ENCODE results near the gene STX16.

Gene STX16

DNA sequence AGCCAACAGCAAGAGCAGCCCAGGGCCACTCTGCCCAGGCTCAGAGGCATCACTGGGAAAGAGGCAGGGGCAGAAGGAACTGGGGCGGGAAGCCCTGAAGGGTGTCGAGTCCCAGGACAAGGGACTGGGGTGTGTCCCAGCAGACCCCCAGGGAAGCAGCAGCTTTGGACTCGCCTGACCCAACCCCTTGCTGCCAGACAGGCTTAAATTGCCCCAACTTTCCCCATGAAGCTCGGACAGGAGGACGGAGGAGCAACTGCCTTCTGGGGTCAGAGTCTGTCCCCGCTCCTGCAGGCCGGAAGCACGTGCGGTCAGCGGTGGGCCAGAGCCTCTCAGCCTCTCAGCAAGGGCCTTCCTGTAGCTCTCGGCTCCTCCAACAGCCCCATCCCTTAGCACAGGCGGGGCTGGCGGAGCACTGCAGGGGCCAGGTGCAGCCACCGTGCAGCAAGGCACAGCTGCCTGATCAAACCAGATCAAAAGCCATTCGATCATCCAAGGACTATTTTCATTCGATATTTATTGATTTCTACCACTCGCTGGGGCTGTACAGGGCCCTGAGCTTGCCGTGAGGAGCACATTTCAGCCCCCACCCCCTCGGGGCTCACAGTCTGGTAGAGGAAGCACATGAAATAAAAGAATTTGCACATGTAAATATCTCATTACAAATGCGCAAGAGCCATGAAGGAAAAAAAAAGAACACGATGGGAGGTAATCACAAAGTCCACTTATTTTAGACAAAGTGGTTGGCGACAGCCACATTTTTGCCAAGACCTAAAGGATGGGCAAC is 31.8 kb upstream of the STX16 start:
- DNase-seq, result no peak

DNA sequence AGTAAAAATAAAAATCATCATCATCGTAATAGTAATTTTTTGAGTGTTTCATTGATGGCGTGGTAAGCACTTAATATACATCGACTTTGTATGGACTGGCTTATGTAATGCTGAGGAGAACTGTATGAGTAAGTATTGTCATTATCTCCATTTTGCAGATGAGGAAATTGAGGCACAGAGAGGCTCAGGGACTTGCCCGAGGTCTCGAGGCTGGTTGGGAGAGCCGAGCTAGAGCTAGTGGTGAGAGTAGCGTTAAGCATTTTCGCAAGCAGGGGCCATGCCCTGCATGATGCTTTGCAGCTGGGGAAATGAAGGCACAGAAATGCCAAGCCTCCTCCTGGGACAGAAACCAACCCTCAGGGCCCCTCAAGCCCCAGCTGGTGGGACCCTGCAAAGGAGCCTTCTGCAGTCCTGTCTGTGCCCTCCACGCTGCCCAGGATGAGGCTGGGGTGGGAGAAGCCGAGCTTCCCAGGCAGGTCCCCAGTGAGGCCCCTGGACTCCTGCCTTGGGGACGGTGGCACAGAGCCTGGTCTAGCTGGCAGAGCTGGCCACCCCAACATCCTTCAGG is 31.1 kb upstream of the STX16 start:
- DNase-seq, result no peak

- DNase-seq, result no peak
Observed at GRCh38 chr20:58621906-58622548, 29.1 kb upstream of the STX16 start.

DNA sequence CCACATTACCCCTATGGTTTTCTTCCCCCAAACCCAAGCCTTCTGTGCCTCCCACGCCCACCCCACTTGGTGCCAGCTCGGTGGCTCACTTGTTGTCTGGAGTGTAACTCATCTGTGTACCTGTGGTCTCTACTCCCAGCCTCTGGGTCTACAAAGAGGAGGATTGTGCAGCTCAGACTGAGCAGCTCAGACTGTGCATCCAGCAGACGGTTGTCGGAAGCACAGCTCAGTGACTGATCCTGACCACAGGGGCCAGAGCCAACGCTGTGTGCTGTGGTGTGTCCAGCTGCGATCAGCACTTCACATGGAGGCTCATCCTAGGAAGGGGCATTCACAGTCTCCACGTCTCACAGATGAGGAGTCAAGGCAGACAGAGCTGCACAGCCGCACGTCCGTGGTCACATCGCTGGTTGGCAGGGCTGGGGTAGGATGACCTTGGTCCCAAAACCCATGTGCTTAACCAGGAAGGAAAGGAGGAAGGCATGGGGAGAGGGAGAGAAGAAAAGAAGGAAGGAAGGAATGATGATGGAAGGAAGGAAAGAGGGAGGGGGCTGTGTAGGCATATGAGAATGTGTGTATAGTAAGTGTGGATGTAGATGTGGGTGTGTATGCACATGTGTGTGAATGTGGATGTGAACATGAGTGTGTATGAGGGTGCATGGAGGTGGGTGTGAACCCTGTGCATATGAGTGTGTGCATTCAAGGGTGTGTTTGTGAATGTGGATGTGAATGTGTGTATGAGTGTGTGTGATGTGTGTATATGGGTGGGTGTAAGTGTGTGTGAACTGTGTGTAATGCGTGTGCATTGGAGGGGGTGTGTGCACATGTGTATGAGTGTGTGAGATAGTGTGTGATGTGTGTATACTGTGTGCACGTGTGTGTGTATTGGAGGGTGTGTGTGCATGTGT is 28.2 kb upstream of the STX16 start:
- no peak for DNase-seq

DNA sequence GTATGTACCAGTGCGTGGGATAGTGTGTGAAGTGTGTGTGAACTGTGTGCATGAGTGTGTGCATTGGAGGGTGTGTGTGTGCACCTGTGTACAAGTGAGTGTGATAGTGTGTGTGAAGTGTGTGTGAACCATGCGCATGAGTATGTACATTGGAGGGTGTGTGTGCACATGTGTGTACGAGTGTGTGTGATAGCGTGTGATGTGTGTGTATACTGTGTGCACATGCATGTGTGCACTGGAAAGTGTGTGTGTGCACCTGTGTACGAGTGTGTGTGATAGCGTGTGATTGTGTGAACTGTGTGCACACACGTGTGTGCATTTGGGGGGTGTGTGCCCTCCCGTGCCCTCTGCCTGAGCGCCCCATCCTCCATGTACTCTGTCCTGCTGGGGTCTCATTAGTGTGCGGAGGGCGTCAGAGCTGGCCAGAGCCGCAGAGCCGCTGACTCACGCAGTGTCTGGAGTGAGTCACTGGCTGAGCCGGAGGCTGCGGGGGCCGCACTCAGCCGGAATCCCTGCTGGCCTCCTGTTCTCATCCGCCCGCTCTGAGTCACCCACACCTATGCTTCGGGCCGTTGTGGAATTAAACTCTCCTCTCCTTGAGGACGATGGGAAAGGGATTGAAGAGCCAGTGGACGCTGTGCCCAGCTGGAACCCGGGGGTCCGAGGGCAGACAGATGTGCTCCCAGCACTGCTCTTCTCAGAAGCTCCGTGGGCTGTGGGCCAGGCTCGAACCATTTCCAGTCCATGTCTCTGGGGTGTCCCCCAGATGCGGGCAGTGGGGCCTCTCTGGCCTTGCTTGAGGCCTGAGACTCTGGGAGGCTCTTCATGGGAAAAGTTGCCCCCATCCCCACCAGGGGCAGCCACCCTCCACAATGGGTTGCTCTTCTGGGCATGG is 27.3 kb upstream of the STX16 start:
- no peak for DNase-seq

- no peak for DNase-seq
Observed at GRCh38 chr20:58624687-58625086, 26.4 kb upstream of the STX16 start.

- DNase-seq, result no peak
Observed at GRCh38 chr20:58625585-58625984, 25.5 kb upstream of the STX16 start.

DNA sequence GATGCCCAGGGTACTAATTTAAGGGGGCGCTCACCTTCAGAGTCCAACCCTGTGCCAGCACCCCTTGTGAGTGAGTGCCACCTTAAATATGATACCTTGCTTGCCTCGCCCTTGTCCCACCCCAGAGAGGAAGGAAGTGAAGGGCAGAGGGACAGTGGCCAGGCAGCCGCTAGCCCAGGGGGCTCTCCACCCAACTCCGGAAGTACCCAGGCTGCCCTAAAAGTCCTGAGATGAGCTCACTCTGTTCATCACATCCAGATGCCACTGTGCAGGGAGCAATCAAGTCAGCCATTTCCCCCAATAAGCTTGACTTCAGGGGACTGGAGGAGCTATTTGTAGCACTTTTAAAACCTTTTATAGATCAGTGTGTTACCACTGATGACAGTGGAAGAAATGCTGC is 25.0 kb upstream of the STX16 start:
- DNase-seq, result no peak

- DNase-seq, result no peak
Observed at GRCh38 chr20:58627212-58628072, 23.6 kb upstream of the STX16 start.

DNA sequence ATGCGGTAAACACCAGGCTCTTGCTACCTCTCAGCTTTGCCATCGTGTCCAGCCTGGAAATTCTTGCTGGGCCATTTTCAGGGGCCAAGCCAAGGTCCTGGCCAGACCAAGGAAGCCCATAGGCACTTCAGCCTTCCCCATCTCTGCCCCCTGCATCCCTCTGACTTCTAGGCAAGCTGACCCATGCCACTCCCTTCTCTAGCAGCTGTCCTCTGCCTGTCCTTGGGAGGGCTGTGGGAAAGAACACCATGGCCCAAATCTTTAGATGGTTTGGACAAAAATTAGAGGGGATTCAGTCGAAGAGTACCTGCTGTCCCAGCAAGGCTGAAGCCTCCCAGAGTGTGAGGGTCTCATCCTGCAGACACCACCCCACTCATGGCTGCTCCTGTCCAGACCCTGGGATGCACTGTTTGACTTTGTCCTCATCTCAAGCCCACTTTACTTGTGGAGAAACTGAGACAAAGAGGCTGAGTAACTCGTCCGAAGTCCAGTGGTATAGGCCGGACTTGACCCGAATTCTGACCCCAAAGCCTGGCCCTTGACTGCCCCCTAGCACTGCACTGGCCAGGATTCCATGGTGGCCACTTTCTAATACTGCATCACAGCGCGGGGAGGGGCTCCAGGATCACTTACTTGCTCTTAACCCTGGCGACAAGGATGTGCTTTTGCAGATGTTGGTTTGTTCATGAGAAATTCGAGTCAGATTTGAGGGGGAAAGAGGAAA is 22.4 kb upstream of the STX16 start:
- no peak for DNase-seq

DNA sequence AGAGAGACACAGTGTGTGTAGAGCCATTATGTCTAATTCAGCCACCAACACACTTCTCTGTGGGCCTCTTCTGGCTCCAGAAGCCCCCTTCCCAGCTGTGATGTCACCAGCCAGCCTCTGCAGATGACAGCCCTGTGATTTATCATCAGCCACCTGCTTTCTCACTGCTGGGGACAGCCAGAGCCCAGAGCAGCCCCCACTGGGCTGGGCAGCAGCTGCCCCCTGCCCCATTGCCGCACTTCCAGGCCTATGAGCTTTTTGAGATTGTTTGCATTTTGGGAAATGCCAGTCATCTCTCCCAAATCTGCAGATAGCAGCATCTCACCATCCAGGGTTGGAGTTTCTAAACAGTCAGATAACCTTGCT is 21.9 kb upstream of the STX16 start:
- DNase-seq, result no peak

GRCh38 chr20:58630063-58630462 is 21.0 kb upstream of the STX16 start:
- DNase-seq, result no peak

DNA sequence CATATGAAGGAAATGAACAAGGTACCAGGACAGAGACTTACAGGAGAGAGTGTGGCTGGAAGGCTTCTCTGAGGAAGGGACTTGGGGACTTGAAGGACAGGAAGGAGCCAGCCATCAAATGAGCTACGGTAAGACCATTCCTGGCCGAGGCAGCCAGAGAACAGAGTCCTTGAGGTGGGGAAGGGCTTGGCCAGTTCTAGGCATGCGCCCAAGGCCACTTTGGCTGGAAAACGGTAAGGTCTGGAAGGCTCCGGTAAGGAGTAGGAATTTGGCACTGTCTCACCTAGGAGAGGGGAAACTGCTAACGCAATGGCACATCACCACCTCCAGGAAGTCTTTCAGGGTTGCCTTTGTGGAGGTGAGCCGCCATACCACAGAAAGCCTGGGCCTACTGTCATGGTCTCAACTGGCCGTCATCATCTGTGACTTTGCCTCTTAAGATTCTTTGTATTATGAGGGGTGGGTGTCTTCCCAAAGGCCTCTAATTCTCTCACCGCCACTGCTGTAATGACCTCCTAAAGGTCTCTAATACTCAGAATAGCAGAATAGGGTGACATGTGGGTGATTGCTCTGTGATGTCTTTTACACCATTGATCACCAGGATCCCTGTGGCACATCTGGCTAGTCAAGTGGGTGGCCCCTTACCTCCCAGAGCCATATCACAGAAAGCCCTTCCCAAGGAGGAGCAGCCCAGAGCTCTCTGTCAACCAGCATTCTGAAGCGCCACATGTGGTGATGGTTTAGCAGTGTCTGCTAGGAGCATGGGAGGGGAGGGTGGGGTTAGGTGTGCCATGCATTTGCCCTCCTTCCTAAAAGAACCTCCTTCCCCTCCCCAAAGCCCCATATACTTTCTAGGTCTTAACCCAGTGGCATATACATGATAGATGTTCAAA is 17.7 kb upstream of the STX16 start:
- DNase-seq, result no peak

GRCh38 chr20:58634059-58634458 is 17.0 kb upstream of the STX16 start:
- DNase-seq, result no peak

DNA sequence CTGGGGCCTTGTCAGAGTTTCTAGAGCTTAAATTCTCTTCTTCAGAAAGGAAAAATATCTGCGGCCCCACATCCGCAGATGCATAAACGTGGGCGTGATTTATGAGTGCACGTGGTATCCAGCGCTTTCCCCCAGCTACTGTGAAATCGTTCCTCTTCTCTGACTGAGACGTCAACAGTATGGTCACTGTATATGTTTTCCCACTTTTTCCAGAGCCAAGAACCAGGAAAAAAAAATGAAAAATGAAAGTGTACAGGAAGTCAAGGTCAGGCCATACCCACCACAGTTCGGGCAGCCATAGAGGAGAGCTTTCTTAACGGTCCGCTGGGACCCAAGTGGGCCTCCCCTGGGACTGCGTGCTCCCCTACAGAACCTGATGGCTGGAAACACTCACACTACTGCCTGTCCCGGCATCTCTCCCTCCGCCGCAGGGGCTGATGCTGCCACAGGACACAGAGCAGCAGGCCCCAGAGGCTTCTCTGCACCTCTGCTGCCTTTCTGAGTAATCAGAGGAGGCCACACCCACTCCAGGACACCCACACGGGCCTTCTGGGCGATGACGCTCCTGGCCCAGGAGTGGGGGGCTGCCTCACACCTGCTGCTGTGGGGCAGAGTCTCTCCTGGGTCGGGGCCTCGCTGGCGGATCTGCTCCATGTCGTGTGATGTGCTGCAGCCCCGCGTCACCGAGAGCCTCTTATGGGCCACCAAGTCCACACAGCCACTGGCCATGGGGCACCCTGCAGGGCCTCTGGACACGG is 16.4 kb upstream of the STX16 start:
- DNase-seq, result no peak

DNA sequence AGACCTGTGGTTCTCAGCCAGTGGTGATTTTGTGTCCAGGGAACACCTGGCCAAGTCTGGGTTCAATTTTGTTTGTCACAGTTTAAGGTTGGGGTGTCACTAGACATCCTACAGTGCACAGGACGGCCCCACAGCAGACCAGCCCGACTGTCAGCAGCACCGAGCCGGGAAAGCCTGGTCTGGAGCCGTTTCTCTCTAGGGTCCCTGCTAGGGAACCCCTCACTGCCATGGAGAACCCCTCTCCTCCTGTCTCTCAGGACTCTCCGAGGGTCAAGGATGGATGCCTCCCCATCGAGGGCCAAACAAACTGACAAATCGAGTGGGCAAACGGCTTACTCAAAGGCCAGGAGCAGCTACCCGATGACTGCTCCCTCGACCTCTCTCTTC is 15.8 kb upstream of the STX16 start:
- no peak for DNase-seq

- no peak for DNase-seq
Observed at GRCh38 chr20:58636396-58636982, 14.6 kb upstream of the STX16 start.

- DNase-seq, result no peak
Observed at GRCh38 chr20:58636983-58637421, 14.1 kb upstream of the STX16 start.
